Measurements from ENCODE around the gene RALY.

GRCh38 chr20:34108616-34109174 is 115.0 kb downstream of the RALY start:
- TF ChIP-seq CTCF (IDR thresholded peaks at IDR 0.05; ENCODE audit: poor library complexity), result no peak
- no peak for TF ChIP-seq EZH2 (IDR thresholded peaks at IDR 0.05; ENCODE audit: borderline replicate concordance)

Measured in hepatocyte (in vitro differentiated cells).